CD4-positive, alpha-beta T cell treated with Interleukin-2 at 100 ng/mL for 4 hours (primary cell): ENCODE data around the gene CFAP91.

Experiments used
- DNase-seq: peaks from one replicate; pipeline ENCODE4 v3.0.0-alpha.2; 2020; ENCODE audit warnings: low spot score

Gene CFAP91

DNA sequence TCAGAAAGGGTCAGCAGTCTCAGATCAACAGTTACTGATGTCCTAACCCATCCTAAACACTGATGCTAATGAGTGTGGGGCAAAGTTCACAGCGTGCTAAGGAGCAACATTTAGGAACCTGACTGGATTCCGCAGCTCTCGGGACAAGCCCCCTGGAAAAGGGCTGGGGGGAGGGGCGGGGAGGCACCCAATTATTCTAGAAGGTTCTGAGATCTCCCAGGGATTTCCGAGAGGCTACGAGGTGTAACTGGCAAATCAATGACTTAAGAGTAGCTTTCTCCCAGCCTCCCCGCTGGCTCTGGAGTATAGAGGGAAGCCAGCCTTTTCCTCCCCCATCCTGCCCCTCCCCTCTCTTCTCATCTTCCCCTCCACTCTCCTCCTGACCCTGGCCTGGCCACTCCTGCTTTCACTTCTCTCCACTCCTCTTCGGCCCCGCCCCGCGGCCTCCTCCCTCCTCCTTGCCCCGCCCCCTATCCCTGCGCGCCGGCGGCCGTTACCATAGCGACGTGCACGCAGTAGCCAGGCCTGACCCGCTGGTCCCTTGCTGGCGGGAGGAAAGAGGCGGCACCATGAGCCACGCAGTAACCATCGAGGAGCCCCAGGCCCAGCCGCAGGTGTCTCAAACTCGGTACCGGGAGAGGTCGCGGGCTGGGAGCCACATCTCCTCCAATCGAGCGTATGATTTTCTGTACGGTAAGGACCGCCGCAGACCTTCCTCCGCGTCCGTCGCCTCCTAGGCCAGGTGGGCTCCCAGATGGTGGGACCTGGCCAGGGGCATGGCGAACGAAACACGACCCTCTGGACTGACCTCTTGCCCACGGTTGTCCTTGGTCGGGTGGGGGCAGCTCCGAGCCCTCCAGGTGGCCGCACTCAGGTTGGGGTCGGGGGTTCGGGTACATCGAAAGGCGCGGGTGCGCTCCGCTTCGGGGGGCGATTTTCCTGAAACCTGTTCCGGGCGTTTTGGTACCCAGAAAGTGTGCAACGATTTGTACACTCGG, at the start of gene CFAP91:
TSS of gene CFAP91 (plus strand) at position 493 of the 998 bp plus-strand sequence. CDS start at position 570, 77 bp downstream.
- DNase-seq: peak; percentile 86

DNA sequence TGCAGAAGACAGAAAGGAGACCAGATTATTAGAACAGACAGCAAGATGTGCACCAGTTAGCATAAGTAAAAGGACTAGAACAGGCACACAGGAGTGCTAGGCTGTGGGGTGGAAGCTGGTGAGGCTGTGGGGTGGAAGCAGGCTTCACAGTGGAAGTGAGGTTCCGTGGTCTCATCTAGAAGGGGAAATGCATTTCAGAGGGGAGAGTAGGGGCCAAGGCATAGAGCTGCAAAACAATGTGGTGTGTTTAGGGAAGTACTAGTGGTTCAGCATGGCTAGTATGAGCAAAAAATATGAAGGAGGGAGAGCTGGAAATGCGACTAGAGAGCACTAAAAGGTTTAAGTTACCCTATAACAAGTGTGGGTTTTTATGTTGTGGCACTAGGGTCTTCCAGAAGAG, 48.9 kb upstream of the CFAP91 start:
- no peak for DNase-seq

DNA sequence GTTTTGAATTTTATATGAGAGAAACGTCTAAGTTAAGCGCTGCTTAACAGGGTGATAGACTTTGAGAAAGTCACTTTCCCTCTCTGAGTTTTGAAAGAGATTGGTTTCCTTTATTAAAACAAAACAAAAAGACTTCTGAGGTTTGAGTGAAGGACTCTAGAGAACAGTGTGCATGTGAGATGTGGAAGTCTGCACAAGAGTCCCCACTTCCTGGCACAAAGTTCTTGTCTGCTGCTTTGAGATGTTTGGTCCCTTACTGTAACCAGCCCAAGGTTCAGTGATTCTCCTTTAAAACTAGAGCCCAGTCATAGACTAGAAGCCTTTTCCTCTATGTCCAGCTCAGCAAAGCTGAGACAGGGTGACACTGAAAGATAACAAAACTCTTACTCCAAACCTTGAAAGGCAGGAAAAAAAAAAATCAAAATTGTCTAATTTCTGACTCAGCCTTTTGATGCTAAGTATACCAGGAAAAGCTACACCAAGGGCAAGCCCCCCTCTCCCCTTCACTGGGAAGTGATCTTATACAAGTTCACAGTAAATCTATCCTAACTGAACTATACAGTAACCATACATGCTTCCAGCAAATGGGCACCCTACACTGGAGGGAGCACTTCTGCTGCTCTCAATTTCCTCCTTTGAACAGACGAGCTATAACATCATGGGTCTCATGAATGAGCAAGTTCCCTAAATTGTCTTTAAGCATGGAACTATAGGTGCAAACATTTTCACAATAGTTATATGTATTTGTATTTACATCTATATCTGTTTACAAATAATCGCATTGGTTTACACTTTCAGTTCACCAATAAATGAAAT, 44.7 kb upstream of the CFAP91 start:
- no peak for DNase-seq

DNA sequence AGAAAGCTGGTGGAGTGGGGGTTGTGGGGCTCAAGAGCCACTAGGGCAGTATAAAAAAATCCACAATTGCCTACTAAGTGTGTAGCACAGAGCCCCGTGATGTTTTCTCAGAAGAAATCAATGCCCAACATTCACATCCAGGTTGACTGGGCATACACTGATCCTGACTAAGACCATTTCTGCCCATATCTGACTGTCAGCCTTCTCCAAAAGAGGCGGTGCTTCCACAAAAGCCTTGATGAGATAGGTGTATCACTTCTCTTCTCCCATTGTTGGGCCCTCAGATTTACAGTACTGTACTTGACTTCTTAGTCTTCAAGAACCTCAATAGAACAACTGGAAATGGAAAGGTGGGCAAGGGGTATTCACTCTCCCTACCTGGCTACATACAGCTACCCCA, 43.8 kb upstream of the CFAP91 start:
- no peak for DNase-seq

DNA sequence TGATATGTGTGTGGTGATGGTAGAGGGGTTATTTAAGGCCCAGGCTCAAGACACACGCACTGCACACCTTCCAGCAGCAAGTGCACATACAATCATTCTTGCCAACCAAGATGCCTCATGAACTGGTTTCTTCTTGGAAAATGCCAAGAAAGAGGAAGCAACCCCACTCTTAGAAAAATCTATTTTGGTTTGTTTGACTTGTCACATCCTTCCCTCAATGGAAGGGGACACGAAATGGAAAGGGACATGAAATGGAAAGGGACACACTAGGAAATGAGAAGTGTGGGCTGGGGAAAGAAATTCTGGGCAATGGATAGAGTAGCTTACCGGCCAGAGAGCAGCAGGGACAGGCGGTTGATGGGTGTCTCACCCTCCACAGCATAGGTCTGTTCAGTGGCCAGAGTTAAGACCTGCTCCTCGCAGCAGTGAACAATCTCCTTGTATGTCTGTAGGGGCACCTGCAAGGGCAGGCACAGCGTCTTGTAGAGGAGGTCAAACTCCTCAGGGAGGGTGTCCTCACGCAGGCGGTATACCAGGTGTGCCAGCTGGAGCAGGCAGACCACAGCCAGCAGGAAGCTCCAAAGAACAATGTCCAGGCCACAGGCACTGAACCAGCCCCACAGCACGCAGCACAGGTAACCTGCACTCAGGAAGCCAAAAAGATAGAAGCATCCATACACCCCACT, 43.1 kb upstream of the CFAP91 start:
- no peak for DNase-seq

DNA sequence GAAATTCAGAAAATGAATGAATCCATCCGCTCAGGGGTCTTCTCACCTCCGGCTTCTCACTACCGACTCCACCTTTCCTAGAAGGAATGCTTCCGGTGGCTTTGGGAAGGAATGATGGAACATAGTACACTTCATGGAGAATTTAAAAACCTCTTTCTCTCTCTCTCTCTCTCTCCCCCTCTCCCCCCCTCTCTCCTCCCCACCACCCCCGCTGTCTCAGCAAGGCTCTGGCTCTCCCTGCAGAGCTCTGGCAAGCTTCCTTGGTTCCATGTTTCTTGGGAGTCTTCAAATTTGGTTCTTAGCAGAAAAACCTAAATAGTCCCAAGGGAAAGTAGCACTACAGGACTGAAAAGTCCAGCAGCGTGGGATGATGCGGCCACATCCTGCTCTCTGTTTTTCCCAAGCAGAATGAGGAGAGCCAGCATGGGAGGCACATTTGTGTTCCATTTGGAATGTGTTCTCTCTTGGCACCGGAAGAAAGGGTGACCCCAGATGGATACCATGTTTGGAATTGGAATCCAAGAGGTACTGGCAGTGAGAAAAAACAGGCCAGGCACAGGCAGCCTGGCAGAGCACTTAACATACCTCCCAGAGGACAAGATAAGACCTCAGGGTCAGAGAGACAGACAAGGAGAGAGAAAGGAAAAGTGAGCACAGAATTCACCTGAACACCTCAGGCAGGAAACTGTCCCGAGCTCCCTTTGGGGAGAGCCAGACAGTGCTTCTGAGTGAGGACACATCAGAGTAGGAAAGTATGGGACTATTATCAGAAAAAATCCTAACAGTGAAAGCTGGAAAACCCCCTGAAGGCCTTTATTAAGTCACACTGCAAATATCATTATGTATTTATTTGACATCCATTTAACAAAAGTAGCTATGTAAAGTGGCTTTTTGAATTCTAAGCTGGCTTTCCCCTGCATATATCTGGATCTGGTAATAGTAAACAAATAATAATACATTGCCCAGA, 42.1 kb upstream of the CFAP91 start, which contains the start of gene POPDC2:
TSS of gene POPDC2 (minus strand) at position 116 of the 967 bp plus-strand sequence. CDS start 166 bp downstream, outside the sequence.
- no peak for DNase-seq

DNA sequence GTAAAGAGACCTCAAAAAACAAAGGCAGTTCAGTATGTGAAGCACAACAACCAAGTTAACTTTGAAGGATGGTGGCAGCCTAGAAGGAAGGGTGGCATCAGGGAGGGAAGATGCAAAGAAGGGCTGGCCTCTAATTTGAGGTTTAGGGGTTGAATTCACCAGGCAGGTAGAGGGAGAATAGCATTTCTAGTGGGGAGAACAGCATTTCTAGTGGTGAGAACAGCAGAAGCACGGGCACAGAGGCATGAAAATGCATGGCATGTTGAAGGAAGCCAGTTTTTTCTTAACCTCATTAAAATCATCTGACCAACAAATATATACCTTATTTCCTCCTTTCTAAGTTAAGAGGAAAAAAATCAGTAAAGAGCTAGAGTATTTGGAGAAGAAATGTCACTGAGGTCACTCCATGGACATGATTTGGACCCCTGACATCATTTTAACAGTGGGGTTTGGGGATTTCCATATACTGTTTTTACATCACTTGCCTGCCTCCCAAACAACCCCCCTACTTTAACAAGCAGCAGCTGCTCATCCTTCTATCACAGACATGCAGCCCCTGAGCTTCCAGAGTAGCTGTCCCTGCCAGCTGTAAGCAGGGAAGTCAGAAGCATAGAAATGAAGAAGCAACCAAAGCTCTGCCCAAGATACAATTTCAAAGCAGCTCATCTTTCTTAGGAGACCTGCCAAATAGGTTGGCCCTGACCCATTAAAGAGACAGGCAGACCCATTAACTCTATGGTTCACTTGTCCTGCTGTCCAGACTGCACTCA, 40.0 kb upstream of the CFAP91 start:
- no peak for DNase-seq

DNA sequence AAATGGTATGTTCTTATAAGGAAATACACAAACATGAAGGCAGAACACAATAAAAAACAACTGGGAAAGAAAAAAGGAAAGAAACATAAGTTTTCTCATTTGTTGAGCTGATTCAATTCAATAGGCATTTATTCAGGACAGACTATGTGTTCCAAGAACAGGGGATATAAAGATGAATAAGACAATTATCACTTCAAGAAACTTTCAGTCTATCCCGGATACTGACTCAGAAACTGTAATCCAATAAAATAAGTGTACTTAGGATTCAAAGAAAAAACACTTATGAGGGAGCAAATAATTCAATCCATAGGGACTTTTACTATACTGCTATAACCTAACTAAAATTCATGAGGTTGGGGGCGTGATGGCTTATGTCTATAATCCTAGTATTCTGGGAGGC, 38.9 kb upstream of the CFAP91 start:
- DNase-seq: no peak

DNA sequence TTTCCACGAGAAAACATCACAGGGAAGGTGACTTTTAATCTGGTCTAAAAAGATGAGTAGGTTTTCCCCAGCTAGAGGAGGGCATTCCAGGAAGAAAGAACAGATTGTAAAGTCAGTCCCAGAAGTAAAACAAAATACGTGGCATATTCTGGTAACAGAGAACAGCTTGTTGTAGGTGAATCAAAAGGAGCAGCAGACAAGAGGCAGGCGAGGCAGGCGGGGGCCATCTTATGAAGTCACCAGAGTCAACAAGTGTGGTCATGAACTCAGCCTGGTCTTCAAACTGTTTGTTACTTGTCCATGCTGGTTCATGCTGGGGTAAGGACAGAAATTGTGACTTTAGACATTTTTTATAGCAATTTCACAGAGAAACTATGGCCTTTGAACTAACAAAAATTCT, 38.5 kb upstream of the CFAP91 start:
- DNase-seq: no peak

DNA sequence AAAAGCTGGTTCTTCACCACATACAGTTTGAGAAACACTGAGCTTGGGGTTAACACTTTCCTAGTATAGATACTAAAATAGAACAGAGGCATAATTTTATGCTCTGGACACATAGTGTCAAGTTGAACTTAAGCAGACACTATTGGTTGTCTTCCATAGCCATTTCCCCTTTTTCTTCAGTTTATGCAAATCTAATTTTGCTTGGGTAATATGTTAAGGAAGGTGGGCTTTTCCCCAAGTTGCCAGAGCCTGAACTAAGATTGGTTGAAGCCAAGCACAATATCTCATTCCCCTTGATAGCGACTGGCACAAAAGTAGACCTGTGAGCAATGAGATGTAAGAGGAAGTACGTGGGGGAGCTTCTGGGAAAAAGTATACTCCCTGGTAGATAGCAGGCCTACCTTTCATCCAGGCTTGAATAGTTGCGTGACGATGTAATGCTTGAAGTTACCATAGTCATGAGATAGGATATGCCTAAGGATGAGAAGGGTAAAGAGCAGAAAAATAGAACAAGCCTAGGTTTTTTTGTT, 37.9 kb upstream of the CFAP91 start:
- no peak for DNase-seq

DNA sequence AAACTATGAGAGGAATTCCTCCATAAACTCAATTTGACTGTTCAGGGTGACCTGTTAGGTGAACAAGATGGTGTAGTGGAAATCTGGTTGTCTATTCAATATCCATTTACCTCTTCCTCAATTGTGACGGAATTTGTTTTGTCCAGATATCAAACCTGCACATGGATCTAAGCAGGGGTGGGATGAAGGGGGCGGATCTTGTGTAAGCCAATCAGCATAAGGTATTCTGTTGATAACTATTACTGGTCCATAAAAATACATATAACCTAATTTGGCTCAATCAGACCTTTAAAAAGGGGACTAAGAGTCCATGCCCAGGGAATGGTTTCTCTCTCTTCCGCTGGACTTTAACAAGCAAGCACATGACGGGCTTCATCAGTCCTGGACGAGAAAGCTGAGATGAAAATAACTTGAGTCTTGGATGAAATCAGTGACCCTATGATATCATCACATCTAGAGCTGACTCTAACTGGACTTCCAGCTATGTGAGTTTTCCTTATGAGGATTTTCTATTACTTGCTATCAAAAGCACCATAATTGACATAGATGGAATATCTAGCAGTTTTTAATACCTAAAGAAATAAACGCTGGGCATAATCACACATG, 36.8 kb upstream of the CFAP91 start:
- DNase-seq: no peak

DNA sequence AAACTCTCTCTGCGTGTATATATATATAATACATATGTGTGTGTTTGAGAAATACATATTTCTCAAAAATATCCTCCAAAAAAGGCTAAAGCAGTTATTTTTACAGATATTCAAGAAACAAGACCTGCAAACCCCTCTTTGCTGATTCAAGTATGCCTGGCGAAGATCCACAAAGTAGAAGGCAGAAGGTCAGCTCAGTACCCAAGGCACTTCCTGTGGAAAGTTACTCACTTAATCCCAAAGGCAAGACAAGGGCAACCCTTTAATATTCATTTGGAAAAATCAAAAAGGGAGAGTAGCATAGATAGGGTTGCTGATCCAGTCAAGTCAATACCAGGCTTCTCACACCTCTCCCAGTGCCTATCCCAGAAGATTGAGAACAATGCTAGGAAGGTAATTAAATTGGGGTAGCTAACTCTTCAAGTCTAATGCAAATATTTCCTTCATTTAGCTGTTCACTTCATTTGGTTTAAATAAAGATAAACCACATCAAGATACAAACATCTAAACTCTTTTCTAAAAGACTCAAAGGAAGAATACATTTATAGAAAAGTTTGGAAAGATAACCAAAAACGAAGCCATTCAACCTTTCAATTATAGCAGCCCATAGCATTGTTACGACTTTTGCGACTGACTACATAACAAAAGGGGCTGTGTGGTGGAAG, 32.8 kb upstream of the CFAP91 start:
- DNase-seq: no peak

DNA sequence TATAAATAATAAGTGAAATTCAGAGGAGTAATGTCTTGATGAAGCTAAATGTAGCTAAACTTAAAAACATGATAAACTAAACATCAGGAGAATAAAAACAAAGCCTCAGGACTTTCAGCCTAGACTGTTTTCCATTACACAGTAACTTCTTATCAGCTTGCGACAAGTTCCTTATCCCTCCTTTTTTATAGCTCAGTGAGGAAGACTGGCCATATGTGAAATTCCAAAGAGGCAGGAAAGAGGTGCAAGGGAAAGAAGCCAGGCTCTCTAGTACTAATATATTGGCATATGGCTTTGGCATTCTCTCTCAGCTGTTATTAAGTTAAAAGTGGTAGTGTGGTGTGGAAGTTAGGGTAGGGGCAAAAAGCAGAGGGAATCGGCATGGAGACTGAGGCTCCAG, 30.0 kb upstream of the CFAP91 start:
- DNase-seq: no peak

DNA sequence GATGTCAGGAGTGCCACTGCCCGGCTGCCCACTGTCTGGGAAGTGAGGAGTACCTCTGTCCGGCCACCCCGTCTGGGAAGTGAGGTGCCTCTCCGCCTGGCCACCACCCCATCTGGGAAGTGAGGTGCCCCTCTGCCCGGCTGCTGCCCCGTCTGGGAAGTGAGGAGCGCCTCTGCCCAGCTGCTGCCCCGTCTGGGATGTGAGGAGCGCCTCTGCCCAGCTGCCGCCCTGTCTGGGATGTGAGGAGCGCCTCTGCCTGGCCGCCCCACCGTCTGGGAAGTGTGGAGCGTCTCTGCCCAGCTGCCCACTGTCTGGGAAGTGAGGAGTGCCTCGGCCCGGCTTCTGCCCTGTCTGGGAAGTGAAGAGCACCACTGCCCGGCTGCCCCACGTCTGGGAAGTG, 28.9 kb upstream of the CFAP91 start:
- no peak for DNase-seq

DNA sequence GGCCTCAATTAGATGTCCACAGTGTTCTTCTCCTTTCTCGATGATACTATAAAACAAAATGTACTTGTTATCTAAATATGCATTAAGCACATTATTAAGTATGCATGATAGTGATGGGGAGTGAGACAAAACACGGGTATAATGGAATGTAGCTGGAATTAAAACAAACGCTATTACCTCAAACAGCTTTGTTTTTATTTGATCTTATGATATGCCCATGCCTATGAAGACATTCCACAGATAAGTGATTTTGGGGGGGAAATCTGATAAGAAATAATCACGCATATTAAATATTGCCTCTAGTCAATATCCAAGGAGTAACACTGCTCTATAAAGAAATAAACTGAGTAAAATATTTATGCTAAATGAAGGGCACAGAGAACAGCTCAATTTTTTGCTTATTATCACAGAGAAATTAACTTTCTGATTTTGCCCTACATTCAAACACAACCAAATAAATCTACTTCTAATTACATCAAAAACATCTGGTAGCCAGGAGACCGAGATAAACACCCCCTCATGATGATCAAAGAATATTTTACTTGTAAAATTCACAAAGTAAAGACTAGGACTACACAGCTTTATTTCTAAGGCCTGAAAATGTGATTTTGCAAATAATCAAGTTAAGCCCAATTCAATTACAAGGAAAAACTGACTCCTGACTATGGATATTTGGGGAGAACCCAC, 27.5 kb upstream of the CFAP91 start:
- DNase-seq: no peak

DNA sequence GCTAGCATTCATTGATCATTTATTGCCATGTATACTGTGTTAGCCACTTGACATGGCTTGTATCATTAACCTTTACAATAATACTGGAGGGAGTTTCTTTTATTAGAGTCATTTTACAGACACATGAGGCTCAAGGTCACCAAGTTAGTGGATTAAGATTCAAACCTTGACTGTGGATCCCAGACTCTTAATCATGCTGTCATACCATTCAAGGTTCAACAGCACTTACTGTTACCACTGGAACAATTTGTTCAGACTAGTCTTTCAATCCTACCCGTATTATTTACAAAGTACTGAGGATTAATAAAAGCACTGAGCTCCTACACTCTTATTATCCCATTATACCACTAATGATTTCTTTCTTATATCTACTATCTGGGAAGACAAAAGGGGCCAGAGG, 26.8 kb upstream of the CFAP91 start:
- no peak for DNase-seq

DNA sequence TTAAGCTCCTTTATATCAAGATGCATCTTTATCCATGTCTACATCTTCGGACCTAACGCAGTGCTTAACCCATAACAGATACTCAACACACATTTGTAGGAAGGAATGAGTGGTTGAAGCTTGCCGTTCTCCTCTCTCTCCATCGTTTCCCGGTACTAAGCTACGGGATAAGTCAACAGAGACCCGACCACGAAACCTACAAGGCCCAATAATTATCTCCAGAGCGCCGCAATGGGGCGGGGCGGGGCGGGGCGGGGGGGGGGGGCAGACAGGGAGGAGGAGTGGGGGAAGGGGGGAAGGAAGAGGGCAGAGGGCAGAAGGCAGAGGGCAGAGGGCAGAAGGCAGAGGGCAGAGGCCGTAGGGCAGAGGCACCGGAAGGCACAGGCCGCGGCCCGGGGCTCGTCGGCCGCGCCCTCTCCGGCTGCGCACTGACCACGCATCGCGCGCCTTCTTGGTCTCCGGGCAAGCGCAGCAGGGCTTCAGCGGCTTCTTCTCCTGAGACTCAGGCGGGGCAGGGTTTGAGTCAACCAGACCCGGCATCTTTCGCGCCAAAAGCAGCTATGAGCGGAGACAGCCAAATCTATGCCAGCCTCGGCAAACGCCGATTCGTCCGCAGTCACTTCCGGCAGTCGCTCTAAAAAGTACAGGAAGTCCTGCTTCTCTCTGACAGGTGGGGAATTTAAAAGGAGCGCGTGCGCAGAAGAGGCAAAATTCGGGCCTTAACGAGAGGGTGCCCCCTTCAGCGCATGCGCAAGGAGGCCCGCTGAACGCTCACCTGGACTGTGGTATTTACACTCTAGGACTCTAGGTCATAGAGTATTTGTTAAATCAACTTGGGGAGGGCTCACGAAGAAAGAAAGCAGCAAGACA, 25.8 kb upstream of the CFAP91 start, which contains the start of gene COX17:
TSS of gene COX17 (minus strand) at position 636 of the 870 bp plus-strand sequence. CDS start at position 540, 96 bp downstream.
- peak; percentile 98 for DNase-seq
